ENCODE data around the gene CHKB. TPM values are rescaled to one million over a fixed set of nuclear protein-coding genes. Genes with fewer than 3 reads are reported as not detected.

CHKB gene
- total and polyA plus RNA-seq, 2 of the 8 experiments (the other 6 are each of a cell fraction or from before 2014, with no cell fraction given), result 27.9 to 42.2 TPM

DNA sequence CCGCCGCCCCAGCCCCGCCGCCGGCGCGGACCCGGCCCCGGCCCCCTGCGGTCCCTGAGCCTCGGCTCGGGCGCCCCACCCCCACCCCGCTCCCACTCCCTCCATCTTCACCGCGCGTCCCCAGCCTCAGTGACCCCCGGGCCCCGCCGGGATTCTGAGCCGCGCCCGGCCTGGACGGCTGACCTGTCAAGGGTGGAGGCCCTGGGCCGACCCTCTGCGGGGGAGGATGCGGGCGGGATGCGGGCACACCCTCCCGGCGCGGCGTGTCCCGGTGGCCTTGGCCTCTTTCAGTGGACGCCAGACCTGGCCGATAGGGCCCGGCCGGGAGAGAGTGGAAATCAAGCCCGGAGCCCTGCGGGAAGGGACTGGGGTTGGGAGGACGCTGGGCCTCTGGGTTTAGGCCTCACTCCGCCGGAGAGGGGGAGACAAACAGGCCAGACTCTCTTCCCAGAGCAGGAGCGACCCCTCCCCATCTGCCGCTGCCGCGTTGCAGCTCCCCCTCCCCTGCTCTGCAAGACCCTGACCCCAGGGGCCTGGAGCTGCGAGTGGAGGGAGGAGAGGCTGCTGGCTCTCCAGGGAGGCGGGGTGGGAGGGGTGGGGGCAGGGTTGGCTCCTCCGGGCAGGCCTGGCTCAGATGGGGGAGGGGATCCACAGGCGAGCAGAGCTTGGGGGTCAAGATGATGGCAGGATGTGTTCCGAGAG lies 18.5 kb upstream of the CHKB start (continued):
- TF ChIP-seq, protein P1, sequence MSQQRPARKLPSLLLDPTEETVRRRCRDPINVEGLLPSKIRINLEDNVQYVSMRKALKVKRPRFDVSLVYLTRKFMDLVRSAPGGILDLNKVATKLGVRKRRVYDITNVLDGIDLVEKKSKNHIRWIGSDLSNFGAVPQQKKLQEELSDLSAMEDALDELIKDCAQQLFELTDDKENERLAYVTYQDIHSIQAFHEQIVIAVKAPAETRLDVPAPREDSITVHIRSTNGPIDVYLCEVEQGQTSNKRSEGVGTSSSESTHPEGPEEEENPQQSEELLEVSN (IDR thresholded peaks at IDR 0.05), result no peak
- TF ChIP-seq ZNF274 (IDR thresholded peaks at IDR 0.05; ENCODE audit: borderline replicate concordance, extremely low read depth, low read length), result no peak
- no peak for TF ChIP-seq ATF3 (IDR thresholded peaks at IDR 0.05; ENCODE audit: insufficient read depth, low read depth, low read length)
- TF ChIP-seq KDM5A (IDR thresholded peaks at IDR 0.05; ENCODE audit: low read length), result no peak
